Skeletal muscle tissue (tissue), 4 donors: Measurements from ENCODE around the gene BPIFA3. TPM values are rescaled to one million over a fixed set of nuclear protein-coding genes. Genes with fewer than 3 reads are reported as not detected.

Source experiments
- H3K27ac ChIP-seq: one replicate; pipeline ENCODE4 v1.7.0; 2013; ENCODE audit warnings: mild to moderate bottlenecking, low read depth, low read length, inconsistent platforms
- H3K27me3 ChIP-seq, 3 donors: one replicate each; pipeline ENCODE4 v1.7.0; 2013; ENCODE audit warnings: low read length in 3 of 3; ENCODE audit not compliant: control insufficient read depth in 3 of 3, insufficient read depth in 3 of 3
- H3K36me3 ChIP-seq, 3 donors: one replicate each; pipeline ENCODE4 v1.7.0; 2013; ENCODE audit warnings: low read length in 3 of 3; ENCODE audit not compliant: control insufficient read depth in 3 of 3, insufficient read depth in 3 of 3
- H3K4me1 ChIP-seq, 3 donors: one replicate each; pipeline ENCODE4 v1.7.0; 2013; ENCODE audit warnings: low read length in 3 of 3, mild to moderate bottlenecking in 3 of 3; ENCODE audit not compliant: control insufficient read depth in 3 of 3, insufficient read depth in 3 of 3
- H3K4me3 ChIP-seq, 3 donors: one replicate each; pipeline ENCODE4 v1.7.0; 2013; ENCODE audit warnings: low read length in 3 of 3
- H3K9ac ChIP-seq, 3 donors: one replicate each; pipeline ENCODE4 v1.7.0; 2013; ENCODE audit warnings: low read length in 3 of 3, mild to moderate bottlenecking in 3 of 3, moderate library complexity in 2 of 3, low read depth in 1 of 3
- H3K9me3 ChIP-seq, 3 donors: one replicate each; pipeline ENCODE4 v1.7.0; 2013; ENCODE audit warnings: low read length in 3 of 3; ENCODE audit not compliant: control insufficient read depth in 3 of 3
- total RNA-seq: library from RNA; depleted of rRNA; stranded (reverse); fragments of >200 nt; gene quantifications from one replicate; pipeline ENCODE4 v1.2.3, GENCODE V29; 2014
- donor health status: Osteomylitis.

BPIFA3 gene
- total RNA-seq, 1 donor from 2014 or later: not detected

DNA sequence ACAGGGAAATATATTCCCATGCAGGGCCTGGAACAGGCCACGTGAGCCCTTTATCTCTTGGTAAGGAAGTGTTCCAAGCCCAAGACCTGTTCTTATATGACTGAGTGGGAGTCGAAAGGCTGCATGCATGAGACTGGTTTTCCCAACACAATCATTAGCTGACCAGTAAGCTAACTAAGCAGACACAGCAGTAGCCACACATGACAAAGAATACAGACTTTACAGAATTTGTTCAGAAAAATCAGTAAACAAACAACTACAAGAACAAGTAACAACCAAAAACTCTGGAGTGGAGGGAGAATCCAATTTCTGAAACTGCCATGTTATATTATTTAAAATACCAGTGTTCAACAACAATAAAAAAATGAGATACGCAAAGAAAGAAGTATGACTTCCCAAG, 35.3 kb downstream of the BPIFA3 start:
- H3K36me3 ChIP-seq: no peaks in the 10 kb centered on the region
- no peak overlapping the region for H3K27ac ChIP-seq
- no peaks in the 10 kb centered on the region for H3K9me3 ChIP-seq
- no peak overlapping the region for H3K4me3 ChIP-seq
- H3K27me3 ChIP-seq: peaks cover 0 to 6% (median 0%) of the 10 kb centered on the region in 3 donors
- no peak overlapping the region for H3K9ac ChIP-seq
- no peaks in the 10 kb centered on the region for H3K4me1 ChIP-seq

- Histone ChIP-seq H3K9ac (no peak overlapping the region), H3K36me3 (no peaks in the 10 kb centered on the region), H3K4me1 (no peaks in the 10 kb centered on the region), H3K4me3 (no peak overlapping the region), H3K27me3 (peaks cover 0 to 10% (median 0%) of the 10 kb centered on the region in 3 donors), H3K9me3 (no peaks in the 10 kb centered on the region), H3K27ac (no peak overlapping the region)
Measured at GRCh38 chr20:33255005-33255404, 37.9 kb downstream of the BPIFA3 start.

DNA sequence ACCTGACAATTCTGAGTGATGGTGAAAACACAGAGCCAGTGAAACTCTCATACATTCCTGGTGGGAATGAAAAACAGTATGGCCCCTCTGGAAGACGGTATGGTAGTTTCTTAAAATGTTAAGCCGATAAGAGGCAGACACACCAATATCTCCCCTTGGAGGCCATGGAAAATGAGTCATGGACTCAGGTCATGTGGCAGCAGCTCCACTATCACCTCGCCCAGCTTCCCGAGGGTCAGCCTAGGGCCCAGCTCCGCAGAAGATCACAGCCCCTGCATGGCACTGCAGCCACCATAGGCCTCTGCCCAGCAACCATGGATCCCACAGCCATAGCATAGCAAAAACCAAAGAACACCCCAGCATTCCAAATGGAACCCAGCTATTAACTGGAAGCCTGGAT, 40.1 kb downstream of the BPIFA3 start:
- Histone ChIP-seq H3K4me1 (no peaks in the 10 kb centered on the region), H3K9ac (no peak overlapping the region), H3K9me3 (no peaks in the 10 kb centered on the region), H3K27ac (no peak overlapping the region), H3K36me3 (no peaks in the 10 kb centered on the region), H3K27me3 (peaks cover 0 to 10% (median 0%) of the 10 kb centered on the region in 3 donors), H3K4me3 (no peak overlapping the region)

- H3K27ac ChIP-seq: no peak overlapping the region
- no peak overlapping the region for H3K4me3 ChIP-seq
- H3K4me1 ChIP-seq: no peaks in the 10 kb centered on the region
- no peaks in the 10 kb centered on the region for H3K9me3 ChIP-seq
- H3K27me3 ChIP-seq: peaks cover 0 to 12% (median 0%) of the 10 kb centered on the region in 3 donors
- H3K36me3 ChIP-seq: no peaks in the 10 kb centered on the region
- no peak overlapping the region for H3K9ac ChIP-seq
Measured at GRCh38 chr20:33259371-33259770, 42.2 kb downstream of the BPIFA3 start.

- H3K27me3 ChIP-seq: peaks cover 0 to 16% (median 9%) of the 10 kb centered on the region in 3 donors
- no peaks in the 10 kb centered on the region for H3K9me3 ChIP-seq
- H3K27ac ChIP-seq: no peak overlapping the region
Measured at GRCh38 chr20:33261465-33261864, 44.3 kb downstream of the BPIFA3 start.

DNA sequence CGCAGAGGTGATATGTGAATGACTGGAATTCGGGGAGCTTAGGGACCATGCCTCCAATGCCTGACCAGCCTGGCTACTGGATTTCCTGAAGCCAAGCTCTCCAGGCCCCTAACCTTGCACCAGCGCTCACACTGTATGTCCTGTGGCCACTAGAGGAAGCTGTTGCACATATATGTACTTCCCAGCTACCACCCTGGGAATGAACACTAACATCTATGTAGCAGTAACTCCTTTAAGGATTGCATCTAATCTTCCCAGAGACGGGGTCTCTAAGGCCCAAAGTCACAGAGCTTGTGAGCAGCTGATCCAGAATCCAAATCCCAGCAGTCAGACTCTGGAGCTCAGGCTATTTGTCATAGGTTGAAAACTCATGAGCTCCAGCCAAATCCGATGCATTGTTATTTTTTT, 45.5 kb downstream of the BPIFA3 start:
- H3K27me3 ChIP-seq: peaks cover 3 to 20% (median 13%) of the 10 kb centered on the region in 3 donors
- no peak overlapping the region for H3K9ac ChIP-seq
- H3K4me1 ChIP-seq: no peaks in the 10 kb centered on the region
- H3K4me3 ChIP-seq: no peak overlapping the region
- no peaks in the 10 kb centered on the region for H3K36me3 ChIP-seq
- H3K9me3 ChIP-seq: no peaks in the 10 kb centered on the region
- no peak overlapping the region for H3K27ac ChIP-seq

More at GRCh38 chr20:33261465-33261864, 44.3 kb downstream of the BPIFA3 start:
- Histone ChIP-seq H3K36me3 (no peaks in the 10 kb centered on the region), H3K4me1 (no peaks in the 10 kb centered on the region), H3K9ac (no peak overlapping the region), H3K4me3 (no peak overlapping the region)

GRCh38 chr20:33263784-33264183, 46.6 kb downstream of the BPIFA3 start:
- H3K9me3 ChIP-seq: no peaks in the 10 kb centered on the region
- no peak overlapping the region for H3K9ac ChIP-seq
- no peak overlapping the region for H3K27ac ChIP-seq
- H3K27me3 ChIP-seq: peaks cover 7 to 23% (median 14%) of the 10 kb centered on the region in 3 donors
- H3K4me1 ChIP-seq: no peaks in the 10 kb centered on the region
- H3K36me3 ChIP-seq: no peaks in the 10 kb centered on the region
- no peak overlapping the region for H3K4me3 ChIP-seq

DNA sequence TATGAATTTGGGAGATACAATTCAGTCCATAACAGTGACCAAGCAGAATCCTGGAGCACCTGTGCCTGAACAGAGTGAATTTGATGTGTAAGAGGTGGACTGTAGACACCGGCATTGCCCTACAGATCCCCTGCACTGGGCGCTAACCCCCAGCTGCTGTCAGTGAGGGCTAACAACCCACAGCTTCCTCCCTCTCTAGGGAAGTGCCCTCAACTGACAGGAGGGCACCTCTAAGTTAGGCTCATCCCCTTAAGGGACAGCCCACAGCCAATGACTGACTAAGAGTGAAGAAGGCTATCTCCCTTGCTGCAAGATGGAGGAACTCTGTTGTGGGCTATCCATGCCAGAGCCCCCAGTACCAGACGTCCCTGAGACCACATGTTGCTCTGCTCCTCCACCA, 50.5 kb downstream of the BPIFA3 start:
- no peaks in the 10 kb centered on the region for H3K4me1 ChIP-seq
- H3K27ac ChIP-seq: no peak overlapping the region
- H3K36me3 ChIP-seq: no peaks in the 10 kb centered on the region
- H3K9ac ChIP-seq: no peak overlapping the region
- H3K27me3 ChIP-seq: peaks cover 7 to 25% (median 23%) of the 10 kb centered on the region in 3 donors
- H3K9me3 ChIP-seq: no peaks in the 10 kb centered on the region
- H3K4me3 ChIP-seq: no peak overlapping the region

- Histone ChIP-seq H3K9ac (no peak overlapping the region), H3K36me3 (no peaks in the 10 kb centered on the region), H3K9me3 (no peaks in the 10 kb centered on the region), H3K27ac (no peak overlapping the region), H3K27me3 (peaks cover 7 to 25% (median 13%) of the 10 kb centered on the region in 3 donors), H3K4me3 (no peak overlapping the region), H3K4me1 (no peaks in the 10 kb centered on the region)
Measured at GRCh38 chr20:33272155-33272873, 55.2 kb downstream of the BPIFA3 start.

GRCh38 chr20:33273117-33273851, 56.1 kb downstream of the BPIFA3 start:
- no peak overlapping the region for H3K4me3 ChIP-seq
- no peak overlapping the region for H3K9ac ChIP-seq
- H3K4me1 ChIP-seq: no peaks in the 10 kb centered on the region
- H3K9me3 ChIP-seq: no peaks in the 10 kb centered on the region
- H3K36me3 ChIP-seq: no peaks in the 10 kb centered on the region
- H3K27ac ChIP-seq: no peak overlapping the region
- H3K27me3 ChIP-seq: peaks cover 7 to 34% (median 14%) of the 10 kb centered on the region in 3 donors
